HepG2 (cell line): ENCODE results near the gene GPR162. TPM values are rescaled to one million over a fixed set of nuclear protein-coding genes. Genes with fewer than 3 reads are reported as not detected.
A peak's percentile ranks its signal among the peaks of the same experiment; 100 is the strongest.

Source experiments
- ARNT ChIP-seq: fragments of 450-650 bp; IDR thresholded peaks from 2 replicates; pipeline ENCODE4 v1.6.1; 2017
- FOXO4 ChIP-seq: sonication (generic); formaldehyde crosslinking; conservative IDR thresholded peaks from 2 replicates; pipeline ENCODE4 v1.8.1; 2023; ENCODE audit warnings: missing genetic modification reagents
- HOXA7 ChIP-seq: sonication (generic); formaldehyde crosslinking; IDR thresholded peaks from 2 replicates; pipeline ENCODE4 v1.8.1; 2022; ENCODE audit warnings: mild to moderate bottlenecking, missing genetic modification reagents, moderate library complexity
- KMT2B ChIP-seq: IDR thresholded peaks from 2 replicates; pipeline ENCODE4 v1.6.1; 2016; ENCODE audit warnings: missing genetic modification reagents, missing compliant biosample characterization
- PAX8 ChIP-seq: sonication (generic); formaldehyde crosslinking; IDR thresholded peaks from 2 replicates; pipeline ENCODE4 v1.8.0; 2022; ENCODE audit warnings: mild to moderate bottlenecking, missing genetic modification reagents, borderline replicate concordance
- PHF21A ChIP-seq: sonication (generic); formaldehyde crosslinking; IDR thresholded peaks from 2 replicates; pipeline ENCODE4 v1.5.0; 2020; ENCODE audit warnings: mild to moderate bottlenecking, missing genetic modification reagents
- PITX1 ChIP-seq: sonication (generic); formaldehyde crosslinking; IDR thresholded peaks from 2 replicates; pipeline ENCODE4 v1.5.1; 2020; ENCODE audit warnings: mild to moderate bottlenecking, missing genetic modification reagents
- RARG ChIP-seq: sonication (generic); formaldehyde crosslinking; IDR thresholded peaks from 2 replicates; pipeline ENCODE4 v1.4.0; 2020; ENCODE audit warnings: low read depth, mild to moderate bottlenecking, missing genetic modification reagents
- SALL1 ChIP-seq: sonication (generic); formaldehyde crosslinking; IDR thresholded peaks from 2 replicates; pipeline ENCODE4 v1.8.0; 2022; ENCODE audit warnings: mild to moderate bottlenecking, missing genetic modification reagents
- SATB2 ChIP-seq: sonication (generic); formaldehyde crosslinking; IDR thresholded peaks from 2 replicates; pipeline ENCODE4 v1.5.0; 2020; ENCODE audit warnings: missing genetic modification reagents
- ZBTB8A ChIP-seq: sonication (generic); formaldehyde crosslinking; IDR thresholded peaks from 2 replicates; pipeline ENCODE4 v1.4.0; 2020; ENCODE audit warnings: mild to moderate bottlenecking, low read depth, missing genetic modification reagents, borderline replicate concordance
- ZEB1 ChIP-seq: IDR thresholded peaks from 2 replicates; pipeline ENCODE4 v1.6.1; 2012; ENCODE audit warnings: mild to moderate bottlenecking, low read depth, inconsistent platforms; ENCODE audit not compliant: insufficient replicate concordance
- ZFP37 ChIP-seq: sonication (generic); formaldehyde crosslinking; IDR thresholded peaks from 2 replicates; pipeline ENCODE4 v1.4.0; 2020; ENCODE audit warnings: missing genetic modification reagents, borderline replicate concordance
- ZNF264 ChIP-seq: sonication (generic); formaldehyde crosslinking; IDR thresholded peaks from 2 replicates; pipeline ENCODE4 v1.4.0; 2020; ENCODE audit warnings: missing genetic modification reagents
- ZNF451 ChIP-seq: sonication (generic); formaldehyde crosslinking; IDR thresholded peaks from 2 replicates; pipeline ENCODE4 v1.5.0; 2020; ENCODE audit warnings: mild to moderate bottlenecking, missing genetic modification reagents
- ZNF646 ChIP-seq: sonication (generic); formaldehyde crosslinking; IDR thresholded peaks from 2 replicates; pipeline ENCODE4 v1.9.0; 2021; ENCODE audit warnings: mild to moderate bottlenecking, missing genetic modification reagents
- ZNF7 ChIP-seq: IDR thresholded peaks from 2 replicates; pipeline ENCODE4 v1.6.1; 2016; ENCODE audit warnings: missing biosample characterization, missing genetic modification reagents
- ZNF773 ChIP-seq: sonication (generic); formaldehyde crosslinking; IDR thresholded peaks from 2 replicates; pipeline ENCODE4 v1.4.0; 2020; ENCODE audit warnings: missing genetic modification reagents, borderline replicate concordance
- polyA plus RNA-seq, 8 experiments: library from polyadenylated mRNA; depleted of rRNA in 3 of 8; stranded (reverse) in 7 of 8; unstranded in 1 of 8; fragments of >200 nt; fragmentation: Illumina TruSeq in 4 of 8; extraction: Trizol in 4 of 8; gene quantifications; 2 replicates each; pipeline versions ENCODE4 v1.2.1 to v1.2.3, GENCODE V29; 2011 to 2016; ENCODE audit warnings: low read depth in 4 of 8, missing spikeins in 1 of 8, mixed read lengths in 1 of 8; ENCODE audit not compliant: insufficient read depth in 1 of 8
- total RNA-seq, 5 experiments: library from RNA; depleted of rRNA; stranded (reverse); fragments of >200 nt; fragmentation: Illumina TruSeq; extraction: Trizol; gene quantifications; 2 replicates each; pipeline ENCODE4 v1.2.3, GENCODE V29; 2016; ENCODE audit warnings: low read depth in 1 of 5
- TF ChIP-seq, protein P1 (sequence below): sonication (generic); formaldehyde crosslinking; IDR thresholded peaks from 2 replicates; pipeline ENCODE4 v1.8.1; 2023; ENCODE audit warnings: missing genetic modification reagents, mild to moderate bottlenecking, borderline replicate concordance

Gene GPR162
- total and polyA plus RNA-seq, 2 of the 13 experiments (the other 11 are each of a cell fraction or from before 2014, with no cell fraction given), result 0.08 TPM; not detected in 1

DNA sequence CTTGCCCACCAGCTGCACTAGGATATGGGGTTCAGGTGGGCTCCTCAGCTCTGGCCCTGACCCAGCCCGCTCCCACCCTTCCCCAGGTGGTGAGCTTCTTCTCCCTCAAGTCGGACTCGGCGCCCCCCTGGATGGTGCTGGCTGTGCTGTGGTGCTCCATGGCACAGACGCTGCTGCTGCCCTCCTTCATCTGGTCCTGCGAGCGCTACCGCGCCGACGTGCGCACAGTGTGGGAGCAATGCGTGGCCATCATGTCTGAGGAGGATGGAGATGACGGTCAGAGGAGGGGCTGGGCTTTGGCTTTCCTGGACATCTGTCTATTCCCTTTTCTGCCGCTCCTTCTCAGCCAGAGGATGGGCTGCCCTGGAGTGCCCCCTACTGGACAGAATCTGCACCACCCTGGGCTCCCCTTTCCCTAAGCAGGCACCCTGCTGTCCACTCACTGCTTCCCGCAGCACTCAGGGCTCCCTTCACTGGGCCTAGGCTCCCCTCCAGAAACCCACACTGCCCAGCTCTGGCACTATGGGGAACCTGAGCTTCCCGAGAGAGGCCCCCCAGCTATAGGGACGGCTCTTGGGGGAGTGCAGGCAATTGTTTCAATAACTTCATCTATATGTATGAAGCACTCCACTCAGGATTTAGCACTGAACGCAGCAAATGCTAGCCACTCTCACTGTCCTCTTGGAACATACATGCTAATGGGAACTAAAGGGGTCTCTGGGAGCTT, 3.9 kb downstream of the GPR162 start (continued):
- no peak for TF ChIP-seq RARG
- no peak for TF ChIP-seq PAX8 (CRISPR knock-in tag)
- no peak for TF ChIP-seq HOXA7
- no peak for TF ChIP-seq ZNF264 (CRISPR knock-in tag)
- TF ChIP-seq, protein P1, sequence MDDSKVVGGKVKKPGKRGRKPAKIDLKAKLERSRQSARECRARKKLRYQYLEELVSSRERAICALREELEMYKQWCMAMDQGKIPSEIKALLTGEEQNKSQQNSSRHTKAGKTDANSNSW (CRISPR knock-in tag), result no peak
- no peak for TF ChIP-seq SATB2 (CRISPR knock-in tag)
- no peak for TF ChIP-seq ZNF7 (CRISPR knock-in tag)
- no peak for TF ChIP-seq ZEB1
- no peak for TF ChIP-seq PITX1 (CRISPR knock-in tag)
- TF ChIP-seq KMT2B (CRISPR knock-in tag), result no peak
- TF ChIP-seq ZFP37, result no peak
- TF ChIP-seq ARNT, result no peak
- peak; percentile 39; the same call in 1 of the 2 replicates for TF ChIP-seq SALL1 (CRISPR knock-in tag)
- no peak for TF ChIP-seq ZNF451 (CRISPR knock-in tag)
- TF ChIP-seq FOXO4 (CRISPR knock-in tag), result no peak
- no peak for TF ChIP-seq ZNF646
- 0 out of 2 replicates have a peak, but pooled peaks have one; percentile 47 for TF ChIP-seq PHF21A (CRISPR knock-in tag)
- TF ChIP-seq ZBTB8A (CRISPR knock-in tag), result no peak
- no peak for TF ChIP-seq ZNF773 (CRISPR knock-in tag)
